Measurements from ENCODE around the gene IGSF3. TPM values are rescaled to one million over a fixed set of nuclear protein-coding genes. Genes with fewer than 3 reads are reported as not detected.

The IGSF3 gene
- total and polyA plus RNA-seq, 2 of the 13 experiments (the other 11 are each of a cell fraction or from before 2014, with no cell fraction given): 0.11 to 0.16 TPM

DNA sequence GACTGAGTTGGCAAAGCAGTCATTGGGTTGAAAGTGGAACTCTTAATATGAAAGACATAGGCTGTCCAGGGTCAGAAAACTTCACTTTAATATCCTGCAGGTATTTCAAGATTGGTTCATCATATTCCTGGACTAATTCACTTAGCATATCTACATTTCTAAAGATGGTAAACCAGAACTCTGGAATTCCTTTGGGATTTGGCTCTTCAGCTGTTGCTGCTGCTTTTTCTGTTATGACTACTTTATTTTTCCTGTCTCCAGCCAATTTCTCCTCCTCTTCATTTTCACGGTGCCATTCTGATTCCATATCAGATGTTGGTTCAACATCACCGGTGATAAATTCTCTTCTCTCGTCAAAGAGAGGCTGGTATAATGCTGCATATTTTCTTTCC, 134.1 kb downstream of the IGSF3 start (continued):
- TF ChIP-seq, protein P1, sequence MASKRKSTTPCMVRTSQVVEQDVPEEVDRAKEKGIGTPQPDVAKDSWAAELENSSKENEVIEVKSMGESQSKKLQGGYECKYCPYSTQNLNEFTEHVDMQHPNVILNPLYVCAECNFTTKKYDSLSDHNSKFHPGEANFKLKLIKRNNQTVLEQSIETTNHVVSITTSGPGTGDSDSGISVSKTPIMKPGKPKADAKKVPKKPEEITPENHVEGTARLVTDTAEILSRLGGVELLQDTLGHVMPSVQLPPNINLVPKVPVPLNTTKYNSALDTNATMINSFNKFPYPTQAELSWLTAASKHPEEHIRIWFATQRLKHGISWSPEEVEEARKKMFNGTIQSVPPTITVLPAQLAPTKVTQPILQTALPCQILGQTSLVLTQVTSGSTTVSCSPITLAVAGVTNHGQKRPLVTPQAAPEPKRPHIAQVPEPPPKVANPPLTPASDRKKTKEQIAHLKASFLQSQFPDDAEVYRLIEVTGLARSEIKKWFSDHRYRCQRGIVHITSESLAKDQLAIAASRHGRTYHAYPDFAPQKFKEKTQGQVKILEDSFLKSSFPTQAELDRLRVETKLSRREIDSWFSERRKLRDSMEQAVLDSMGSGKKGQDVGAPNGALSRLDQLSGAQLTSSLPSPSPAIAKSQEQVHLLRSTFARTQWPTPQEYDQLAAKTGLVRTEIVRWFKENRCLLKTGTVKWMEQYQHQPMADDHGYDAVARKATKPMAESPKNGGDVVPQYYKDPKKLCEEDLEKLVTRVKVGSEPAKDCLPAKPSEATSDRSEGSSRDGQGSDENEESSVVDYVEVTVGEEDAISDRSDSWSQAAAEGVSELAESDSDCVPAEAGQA (IDR thresholded peaks at IDR 0.05; ENCODE audit: low read depth): no peak
- TF ChIP-seq, protein P1 (CRISPR knock-in tag; IDR thresholded peaks at IDR 0.05; ENCODE audit: borderline replicate concordance): no peak
- TF ChIP-seq FOXO1 (CRISPR knock-in tag; IDR thresholded peaks at IDR 0.05): no peak
- TF ChIP-seq, protein P2, sequence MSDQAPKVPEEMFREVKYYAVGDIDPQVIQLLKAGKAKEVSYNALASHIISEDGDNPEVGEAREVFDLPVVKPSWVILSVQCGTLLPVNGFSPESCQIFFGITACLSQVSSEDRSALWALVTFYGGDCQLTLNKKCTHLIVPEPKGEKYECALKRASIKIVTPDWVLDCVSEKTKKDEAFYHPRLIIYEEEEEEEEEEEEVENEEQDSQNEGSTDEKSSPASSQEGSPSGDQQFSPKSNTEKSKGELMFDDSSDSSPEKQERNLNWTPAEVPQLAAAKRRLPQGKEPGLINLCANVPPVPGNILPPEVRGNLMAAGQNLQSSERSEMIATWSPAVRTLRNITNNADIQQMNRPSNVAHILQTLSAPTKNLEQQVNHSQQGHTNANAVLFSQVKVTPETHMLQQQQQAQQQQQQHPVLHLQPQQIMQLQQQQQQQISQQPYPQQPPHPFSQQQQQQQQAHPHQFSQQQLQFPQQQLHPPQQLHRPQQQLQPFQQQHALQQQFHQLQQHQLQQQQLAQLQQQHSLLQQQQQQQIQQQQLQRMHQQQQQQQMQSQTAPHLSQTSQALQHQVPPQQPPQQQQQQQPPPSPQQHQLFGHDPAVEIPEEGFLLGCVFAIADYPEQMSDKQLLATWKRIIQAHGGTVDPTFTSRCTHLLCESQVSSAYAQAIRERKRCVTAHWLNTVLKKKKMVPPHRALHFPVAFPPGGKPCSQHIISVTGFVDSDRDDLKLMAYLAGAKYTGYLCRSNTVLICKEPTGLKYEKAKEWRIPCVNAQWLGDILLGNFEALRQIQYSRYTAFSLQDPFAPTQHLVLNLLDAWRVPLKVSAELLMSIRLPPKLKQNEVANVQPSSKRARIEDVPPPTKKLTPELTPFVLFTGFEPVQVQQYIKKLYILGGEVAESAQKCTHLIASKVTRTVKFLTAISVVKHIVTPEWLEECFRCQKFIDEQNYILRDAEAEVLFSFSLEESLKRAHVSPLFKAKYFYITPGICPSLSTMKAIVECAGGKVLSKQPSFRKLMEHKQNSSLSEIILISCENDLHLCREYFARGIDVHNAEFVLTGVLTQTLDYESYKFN (CRISPR knock-in tag; conservative IDR thresholded peaks at IDR 0.05): no peak
- no peak for TF ChIP-seq LCORL (IDR thresholded peaks at IDR 0.05)
- TF ChIP-seq LCORL (CRISPR knock-in tag; IDR thresholded peaks at IDR 0.05): no peak
- TF ChIP-seq REL (CRISPR knock-in tag; conservative IDR thresholded peaks at IDR 0.05): no peak
- TF ChIP-seq, protein P3, sequence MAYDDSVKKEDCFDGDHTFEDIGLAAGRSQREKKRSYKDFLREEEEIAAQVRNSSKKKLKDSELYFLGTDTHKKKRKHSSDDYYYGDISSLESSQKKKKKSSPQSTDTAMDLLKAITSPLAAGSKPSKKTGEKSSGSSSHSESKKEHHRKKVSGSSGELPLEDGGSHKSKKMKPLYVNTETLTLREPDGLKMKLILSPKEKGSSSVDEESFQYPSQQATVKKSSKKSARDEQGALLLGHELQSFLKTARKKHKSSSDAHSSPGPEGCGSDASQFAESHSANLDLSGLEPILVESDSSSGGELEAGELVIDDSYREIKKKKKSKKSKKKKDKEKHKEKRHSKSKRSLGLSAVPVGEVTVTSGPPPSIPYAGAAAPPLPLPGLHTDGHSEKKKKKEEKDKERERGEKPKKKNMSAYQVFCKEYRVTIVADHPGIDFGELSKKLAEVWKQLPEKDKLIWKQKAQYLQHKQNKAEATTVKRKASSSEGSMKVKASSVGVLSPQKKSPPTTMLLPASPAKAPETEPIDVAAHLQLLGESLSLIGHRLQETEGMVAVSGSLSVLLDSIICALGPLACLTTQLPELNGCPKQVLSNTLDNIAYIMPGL (CRISPR knock-in tag; IDR thresholded peaks at IDR 0.05; ENCODE audit: borderline replicate concordance in 1 of 2, low read depth in 1 of 2): no peak
- TF ChIP-seq NFIB (CRISPR knock-in tag; IDR thresholded peaks at IDR 0.05; ENCODE audit: borderline replicate concordance): no peak
- TF ChIP-seq MED8 (CRISPR knock-in tag; IDR thresholded peaks at IDR 0.05; ENCODE audit: insufficient replicate concordance): no peak
